Gastrocnemius medialis (tissue), 4 donors: ENCODE measurements around the gene ABR. TPM values are rescaled to one million over a fixed set of nuclear protein-coding genes. Genes with fewer than 3 reads are reported as not detected.

Experiments
- ATAC-seq, 2 donors: fragments of 150-250 bp; one replicate each; pipeline ENCODE4 v1.9.1; 2016
- DNase-seq, 2 donors: peaks; one replicate each; pipeline ENCODE4 v3.0.0-alpha.2; 2019
- H3K27ac ChIP-seq, 4 donors: fragments of 200-600 bp; sonication (generic); 1 replicate in 1 of 4; 2 replicates in 3 of 4; pipeline ENCODE4 v1.5.1; 2016 to 2018; ENCODE audit warnings: mild to moderate bottlenecking in 2 of 4, moderate library complexity in 1 of 4
- H3K27me3 ChIP-seq, 3 donors: fragments of 200-600 bp; sonication (generic) in 2 of 3; 1 replicate in 1 of 3; 2 replicates in 2 of 3; pipeline versions ENCODE4 v1.5.1 to v1.6.0; 2016 to 2019; ENCODE audit warnings: mild to moderate bottlenecking in 1 of 3, moderate library complexity in 1 of 3
- H3K36me3 ChIP-seq, 2 donors: fragments of 200-600 bp; sonication (generic) in 1 of 2; one replicate each; pipeline ENCODE4 v1.5.1; 2017 to 2018
- H3K4me1 ChIP-seq, 2 donors: fragments of 200-600 bp; sonication (generic) in 1 of 2; one replicate each; pipeline ENCODE4 v1.5.1; 2016 to 2017; ENCODE audit warnings: mild to moderate bottlenecking in 2 of 2
- H3K4me3 ChIP-seq, 4 donors: fragments of 200-600 bp; sonication (generic) in 3 of 4; 1 replicate in 1 of 4; 2 replicates in 3 of 4; pipeline ENCODE4 v1.5.1; 2016 to 2019; ENCODE audit warnings: mild to moderate bottlenecking in 2 of 4
- H3K9me3 ChIP-seq, 3 donors: fragments of 200-600 bp; sonication (generic) in 2 of 3; 1 replicate in 1 of 3; 2 replicates in 2 of 3; pipeline ENCODE4 v1.5.1; 2016 to 2019
- CTCF ChIP-seq, 5 experiments: fragments of 450-650 bp in 3 of 5; fragments of 200-600 bp in 2 of 5; sonication (generic) in 2 of 5; IDR thresholded peaks in 4 of 5; conservative IDR thresholded peaks in 1 of 5; 1 replicate in 4 of 5; 2 replicates in 1 of 5; pipeline ENCODE4 v1.5.1; 2016 to 2019; ENCODE audit warnings: antibody characterized with exemption in 5 of 5, mild to moderate bottlenecking in 3 of 5, moderate library complexity in 3 of 5
- POLR2A ChIP-seq, 2 donors: fragments of 450-650 bp; IDR thresholded peaks; one replicate each; pipeline ENCODE4 v1.6.1; 2017; ENCODE audit warnings: antibody characterized with exemption in 2 of 2, mild to moderate bottlenecking in 2 of 2, moderate library complexity in 2 of 2
- in situ Hi-C, 4 donors: fragments of 200-750 bp; cut with MboI; loops; one replicate each; pipeline versions ENCODE4 v1.15.0 to v1.8.0; 2017; ENCODE audit warnings: low sequenced_read_pairs in 4 of 4
- intact Hi-C: fragments of 100-400 bp; cut with DNase I; formaldehyde crosslinking; loops from one replicate; pipeline ENCODE4 v1.15.1; 2023; ENCODE audit warnings: low total_unique reads
- total RNA-seq, 4 donors: library from RNA; depleted of rRNA; stranded (reverse); fragments of >200 nt; gene quantifications; one replicate each; pipeline versions ENCODE4 v1.1.0 to v1.2.3, GENCODE V29; 2016

The ABR gene
- total RNA-seq, 4 donors from 2014 or later = 9.7 to 15.4 (median 12.8) TPM

- H3K36me3 ChIP-seq = peaks cover 0 to 13% of the 10 kb centered on the region in 2 donors
- no peak for ATAC-seq
Observed at GRCh38 chr17:1094591-1094990, 85.2 kb downstream of the ABR start.

GRCh38 chr17:1091900-1092299, 87.9 kb downstream of the ABR start:
- H3K36me3 ChIP-seq = peaks cover 0 to 9% of the 10 kb centered on the region in 2 donors
- H3K9me3 ChIP-seq = no peaks in the 10 kb centered on the region
- TF ChIP-seq CTCF (IDR thresholded peaks at IDR 0.05 in 4 of 5, conservative IDR thresholded peaks at IDR 0.05 in 1 of 5) (no peak), POLR2A (IDR thresholded peaks at IDR 0.05) (no peak)
- in situ Hi-C loops = no loop called here
- intact Hi-C loops = no loop called here
- no peak overlapping the region for H3K27ac ChIP-seq
- DNase-seq = no peak
- peaks cover 6 to 11% of the 10 kb centered on the region in 2 donors for H3K4me1 ChIP-seq
- no peak for ATAC-seq
- no peaks in the 10 kb centered on the region for H3K27me3 ChIP-seq
- no peak overlapping the region for H3K4me3 ChIP-seq

More at GRCh38 chr17:1094591-1094990, 85.2 kb downstream of the ABR start:
- no peaks in the 10 kb centered on the region for H3K4me1 ChIP-seq
- no peak for DNase-seq
- intact Hi-C loops (no loop called here), in situ Hi-C loops (no loop called here)
- no peaks in the 10 kb centered on the region for H3K27me3 ChIP-seq
- H3K9me3 ChIP-seq = no peaks in the 10 kb centered on the region
- TF ChIP-seq CTCF (IDR thresholded peaks at IDR 0.05 in 4 of 5, conservative IDR thresholded peaks at IDR 0.05 in 1 of 5) = no peak
- H3K27ac ChIP-seq = no peak overlapping the region
- H3K4me3 ChIP-seq = no peak overlapping the region

GRCh38 chr17:1091190-1091534, 88.6 kb downstream of the ABR start:
- peaks cover 0 to 9% of the 10 kb centered on the region in 2 donors for H3K36me3 ChIP-seq
- H3K27me3 ChIP-seq = no peaks in the 10 kb centered on the region
- H3K4me1 ChIP-seq = peaks cover 6 to 12% of the 10 kb centered on the region in 2 donors
- H3K27ac ChIP-seq = no peak overlapping the region
- TF ChIP-seq POLR2A (IDR thresholded peaks at IDR 0.05) (no peak), CTCF (IDR thresholded peaks at IDR 0.05 in 4 of 5, conservative IDR thresholded peaks at IDR 0.05 in 1 of 5) (no peak)
- ATAC-seq (no peak), DNase-seq (no peak)
- no peak overlapping the region for H3K4me3 ChIP-seq
- in situ Hi-C loops = no loop called here
- intact Hi-C loops = no loop called here
- H3K9me3 ChIP-seq = no peaks in the 10 kb centered on the region

- no peaks in the 10 kb centered on the region for H3K27me3 ChIP-seq
- ATAC-seq (no peak), DNase-seq (no peak)
- H3K27ac ChIP-seq = no peak overlapping the region
- no peak for TF ChIP-seq POLR2A (IDR thresholded peaks at IDR 0.05)
- in situ Hi-C loops = no loop called here
- H3K9me3 ChIP-seq = no peaks in the 10 kb centered on the region
- peaks cover 0 to 9% of the 10 kb centered on the region in 2 donors for H3K36me3 ChIP-seq
- peaks cover 6 to 12% of the 10 kb centered on the region in 2 donors for H3K4me1 ChIP-seq
- H3K4me3 ChIP-seq = no peak overlapping the region
- intact Hi-C loops = no loop called here
Observed at GRCh38 chr17:1090465-1091189, 89.2 kb downstream of the ABR start.

- in situ Hi-C loops = no loop called here
- Histone ChIP-seq H3K9me3 (no peaks in the 10 kb centered on the region), H3K36me3 (peaks cover 0 to 9% of the 10 kb centered on the region in 2 donors), H3K4me1 (peaks cover 6 to 12% of the 10 kb centered on the region in 2 donors), H3K27ac (no peak overlapping the region), H3K4me3 (no peak overlapping the region), H3K27me3 (no peaks in the 10 kb centered on the region)
- intact Hi-C loops = no loop called here
- TF ChIP-seq CTCF (IDR thresholded peaks at IDR 0.05 in 4 of 5, conservative IDR thresholded peaks at IDR 0.05 in 1 of 5) (no peak), POLR2A (IDR thresholded peaks at IDR 0.05) (no peak)
- DNase-seq = no peak
- no peak for ATAC-seq
Observed at GRCh38 chr17:1089915-1090314, 89.9 kb downstream of the ABR start.
